IMR-90 (cell line): Measurements from ENCODE around the gene YIPF6. TPM values are rescaled to one million over a fixed set of nuclear protein-coding genes. Genes with fewer than 3 reads are reported as not detected.
A peak's percentile ranks its signal among the peaks of the same experiment; 100 is the strongest.

Experiments used
- ATAC-seq: fragments of 200-7000 bp; cut with Tn5 transposase; 2 replicates; pipeline ENCODE4 v1.9.1; 2020; ENCODE audit warnings: low read depth, mild to moderate bottlenecking, moderate library complexity
- BruUV-seq: library from RNA; stranded (reverse); fragments of 400-500 nt; replicated peaks from 2 replicates; lab custom pipeline; 2021; lab: Mats Ljungman, UMichigan
- CTCF ChIA-PET: fragments of 300-600 bp; formaldehyde crosslinking; extraction: SDS; loops from one replicate; lab custom pipeline; 2021; ENCODE audit warnings: antibody characterized with exemption; lab: Yijun Ruan, JAX
- POLR2A ChIA-PET: fragments of 300-600 bp; sonication (Branson Sonifier 250); formaldehyde crosslinking; loops from one replicate; lab custom pipeline; 2022; ENCODE audit warnings: antibody characterized with exemption; ENCODE audit not compliant: unreplicated experiment; lab: Charles Lee
- DNase-seq: peaks from one replicate; pipeline ENCODE4 v3.0.0; 2013
- H2AFZ ChIP-seq: replicated peaks from 2 replicates; pipeline ENCODE3; 2013; ENCODE audit warnings: low read length, mild to moderate bottlenecking; ENCODE audit not compliant: poor library complexity
- H2AK5ac ChIP-seq: 2 replicates; pipeline ENCODE4 v1.6.1; 2013; ENCODE audit warnings: low read depth, low read length, inconsistent platforms
- H2AK9ac ChIP-seq: replicated peaks from 2 replicates; pipeline ENCODE3; 2013; ENCODE audit warnings: mild to moderate bottlenecking, low read depth, low read length, moderate library complexity; ENCODE audit not compliant: poor library complexity
- H2BK120ac ChIP-seq: 2 replicates; pipeline ENCODE4 v1.6.1; 2013; ENCODE audit warnings: low read depth, low read length, inconsistent platforms
- H2BK15ac ChIP-seq: 3 replicates; pipeline ENCODE4 v1.6.1; 2013; ENCODE audit warnings: low read depth, low read length, inconsistent platforms
- H2BK20ac ChIP-seq: 2 replicates; pipeline ENCODE4 v1.6.1; 2013; ENCODE audit warnings: low read depth, mild to moderate bottlenecking, inconsistent platforms, low read length, moderate library complexity
- H2BK5ac ChIP-seq: 2 replicates; pipeline ENCODE4 v1.6.1; 2013; ENCODE audit warnings: mild to moderate bottlenecking, low read depth, low read length, inconsistent platforms; ENCODE audit not compliant: poor library complexity, severe bottlenecking
- H3K14ac ChIP-seq: replicated peaks from 2 replicates; pipeline ENCODE4 v1.6.1; 2013; ENCODE audit warnings: low read depth, low read length, inconsistent platforms
- H3K18ac ChIP-seq: 2 replicates; pipeline ENCODE4 v1.6.1; 2013; ENCODE audit warnings: low read depth, low read length, control low read depth
- H3K23ac ChIP-seq: 2 replicates; pipeline ENCODE4 v1.6.1; 2013; ENCODE audit warnings: low read depth, low read length, inconsistent platforms
- H3K27ac ChIP-seq: 2 replicates; pipeline ENCODE4 v1.5.1; 2013; ENCODE audit warnings: mild to moderate bottlenecking, control low read depth, low read length; ENCODE audit not compliant: insufficient read depth
- H3K27me3 ChIP-seq: 2 replicates; pipeline ENCODE4 v1.6.1; 2013; ENCODE audit warnings: low read length; ENCODE audit not compliant: control insufficient read depth, insufficient read depth
- H3K36me3 ChIP-seq: 2 replicates; pipeline ENCODE4 v1.6.1; 2013; ENCODE audit warnings: low read length, mixed read lengths; ENCODE audit not compliant: control insufficient read depth, insufficient read depth
- H3K4ac ChIP-seq: 2 replicates; pipeline ENCODE4 v1.6.1; 2013; ENCODE audit warnings: low read depth, low read length, inconsistent platforms
- H3K4me1 ChIP-seq: 2 replicates; pipeline ENCODE4 v1.6.1; 2013; ENCODE audit warnings: low read length, mixed read lengths; ENCODE audit not compliant: control insufficient read depth, insufficient read depth
- H3K4me2 ChIP-seq: 2 replicates; pipeline ENCODE4 v1.6.1; 2013; ENCODE audit warnings: low read depth, mild to moderate bottlenecking, control low read depth, low read length, moderate library complexity
- H3K4me3 ChIP-seq: 2 replicates; pipeline ENCODE4 v1.5.1; 2013; ENCODE audit warnings: low read depth, mild to moderate bottlenecking, control low read depth, low read length, moderate library complexity; ENCODE audit not compliant: insufficient read depth
- H3K56ac ChIP-seq: 2 replicates; pipeline ENCODE4 v1.6.1; 2013; ENCODE audit warnings: low read length, inconsistent platforms; ENCODE audit not compliant: insufficient read depth; ENCODE audit errors: extremely low read depth
- H3K79me1 ChIP-seq, 2 experiments: 2 replicates each; pipeline ENCODE4 v1.6.1; 2013; ENCODE audit warnings: low read length in 2 of 2, inconsistent platforms in 1 of 2, low read depth in 1 of 2
- H3K9ac ChIP-seq: 2 replicates; pipeline ENCODE4 v1.6.1; 2013; ENCODE audit warnings: low read depth, low read length, control low read depth
- H3K9me1 ChIP-seq: 2 replicates; pipeline ENCODE4 v1.6.1; 2013; ENCODE audit warnings: low read length, inconsistent platforms; ENCODE audit not compliant: insufficient read depth
- H3K9me3 ChIP-seq: 2 replicates; pipeline ENCODE4 v1.6.1; 2013; ENCODE audit warnings: low read length; ENCODE audit not compliant: control insufficient read depth, insufficient read depth
- H4K20me1 ChIP-seq: 2 replicates; pipeline ENCODE4 v1.6.1; 2013; ENCODE audit warnings: low read length, inconsistent platforms; ENCODE audit not compliant: insufficient read depth
- H4K5ac ChIP-seq: 2 replicates; pipeline ENCODE4 v1.6.1; 2013; ENCODE audit warnings: mild to moderate bottlenecking, low read depth, low read length, control low read depth
- H4K8ac ChIP-seq, 2 experiments: 2 replicates each; pipeline ENCODE4 v1.6.1; 2013; ENCODE audit warnings: low read depth in 2 of 2, low read length in 2 of 2, control low read depth in 1 of 2, inconsistent platforms in 1 of 2
- H4K91ac ChIP-seq: 2 replicates; pipeline ENCODE4 v1.6.1; 2013; ENCODE audit warnings: low read depth, low read length, inconsistent platforms; ENCODE audit not compliant: insufficient read depth
- CHD1 ChIP-seq: IDR thresholded peaks from 2 replicates; pipeline ENCODE4 v1.6.1; 2012; ENCODE audit warnings: low read depth, low read length, improper control_type of control experiment
- MAFK ChIP-seq: IDR thresholded peaks from 2 replicates; pipeline ENCODE4 v1.6.1; 2012; ENCODE audit warnings: low read depth, low read length, improper control_type of control experiment
- NFE2L2 ChIP-seq: fragments of 150-350 bp; IDR thresholded peaks from 2 replicates; pipeline ENCODE4 v1.6.1; 2016; ENCODE audit warnings: low read depth, mild to moderate bottlenecking, low read length
- WGBS, 2 experiments: methylation state at CpG; one replicate each; pipeline versions ENCODE4 v1.1.5 to v1.1.7; 2013; ENCODE audit warnings: missing lambda C conversion rate in 2 of 2; ENCODE audit not compliant: insufficient read length in 1 of 2; ENCODE audit errors: extremely low coverage in 2 of 2; 5-methylcytosine and 5-hydroxymethylcytosine counted together
- dilution Hi-C: fragments of 300-500 bp; cut with HindIII; formaldehyde crosslinking; loops from one replicate; pipeline ENCODE4 v1.14.3; 2018; ENCODE audit warnings: low sequenced_read_pairs; ENCODE audit not compliant: unreplicated experiment
- in situ Hi-C: fragments of 300-500 bp; cut with MboI; formaldehyde crosslinking; loops from 3 replicates; pipeline ENCODE4 v1.14.3; 2019; ENCODE audit warnings: low sequenced_read_pairs, inconsistent platforms, mixed read lengths
- intact Hi-C: fragments of 100-400 bp; cut with micrococcal nuclease; formaldehyde crosslinking; loops from 2 replicates; pipeline ENCODE4 v1.10.0; 2022
- polyA plus RNA-seq, 3 experiments: library from polyadenylated mRNA; depleted of rRNA; stranded (reverse); fragments of >200 nt; gene quantifications; 2 replicates each; pipeline ENCODE4 v1.2.3, GENCODE V29; 2012; ENCODE audit warnings: low replicate concordance in 1 of 3
- total RNA-seq: library from RNA; depleted of rRNA; stranded (reverse); fragments of >200 nt; gene quantifications from 2 replicates; pipeline ENCODE4 v1.2.3, GENCODE V29; 2012

YIPF6 gene
- total and polyA plus RNA-seq, 2 of the 4 experiments (the other 2 are of a cell fraction) = 9.7 to 22.4 TPM

- DNase-seq (no peak), ATAC-seq (no peak)
- Histone ChIP-seq H3K18ac (no peak overlapping the region), H3K4me2 (no peak overlapping the region), H3K27me3 (peaks cover 2% of the 10 kb centered on the region; the same call in 1 of the 2 replicates), H2BK20ac (no peak overlapping the region), H2AK9ac (no peak overlapping the region), H3K9ac (no peak overlapping the region), H4K91ac (no peak overlapping the region), H3K4me3 (no peak overlapping the region), H2BK5ac (no peak overlapping the region), H3K56ac (no peak overlapping the region), H4K5ac (no peak overlapping the region), H4K8ac (no peak overlapping the region), H2BK15ac (no peak overlapping the region), H3K4ac (no peak overlapping the region), H2AK5ac (no peak overlapping the region), H3K9me1 (no peaks in the 10 kb centered on the region), H2AFZ (no peak overlapping the region), H3K79me1 (no peaks in the 10 kb centered on the region), H3K27ac (no peak overlapping the region), H2BK120ac (no peak overlapping the region), H3K36me3 (no peaks in the 10 kb centered on the region), H3K14ac (no peak overlapping the region), H3K23ac (no peak overlapping the region), H3K9me3 (no peaks in the 10 kb centered on the region), H3K4me1 (no peaks in the 10 kb centered on the region), H4K20me1 (no peaks in the 10 kb centered on the region)
- ChIA-PET POLR2A (no interaction called here), CTCF (no interaction called here)
- dilution Hi-C loops (no loop called here), in situ Hi-C loops (no loop called here), intact Hi-C loops (no loop called here)
- TF ChIP-seq CHD1 (no peak), MAFK (peak; percentile 20; the same call in 1 of the 2 replicates), NFE2L2 (peak; percentile 70)
- no TSS peak for BruUV-seq
- 100% methylated on average over 2 of the region's 3 CpGs; no CpG with 5 or more reads in 1 of the 2 experiments for WGBS, 2 experiments
Observed at GRCh38 chrX:68550193-68550592, 51.3 kb downstream of the YIPF6 start.
